Lung (tissue), 12 donors: ENCODE measurements around the gene ERBIN. TPM values are rescaled to one million over a fixed set of nuclear protein-coding genes. Genes with fewer than 3 reads are reported as not detected.
"Not testable (repeated sequence)": the region's sequence is repeated elsewhere in the genome, so short reads cannot be mapped to it uniquely, and the experiment has no call there.

Source experiments
- ATAC-seq: fragments of 200-7000 bp; cut with Tn5 transposase; one replicate; pipeline ENCODE4 v1.9.1; 2020; ENCODE audit warnings: moderate number of reproducible peaks; ENCODE audit not compliant: insufficient read depth, low FRiP score
- DNase-seq, 3 donors: peaks; one replicate each; pipeline ENCODE4 v3.0.0-alpha.2; 2013 to 2017
- H3K27ac ChIP-seq, 2 donors: one replicate each; pipeline ENCODE4 v1.5.1; 2013; ENCODE audit warnings: mild to moderate bottlenecking in 2 of 2, moderate library complexity in 2 of 2, control low read depth in 1 of 2, inconsistent platforms in 1 of 2, low read depth in 1 of 2, low read length in 1 of 2
- H3K27me3 ChIP-seq, 3 donors: one replicate each; pipeline ENCODE4 v1.5.1; 2013; ENCODE audit warnings: low read length in 2 of 3; ENCODE audit not compliant: control insufficient read depth in 3 of 3, insufficient read depth in 3 of 3
- H3K36me3 ChIP-seq, 4 donors: one replicate each; pipeline ENCODE4 v1.5.1; 2013; ENCODE audit warnings: low read length in 4 of 4, mild to moderate bottlenecking in 1 of 4, moderate library complexity in 1 of 4; ENCODE audit not compliant: control insufficient read depth in 4 of 4, insufficient read depth in 4 of 4
- H3K4me1 ChIP-seq, 5 donors: one replicate each; pipeline ENCODE4 v1.5.1; 2013; ENCODE audit warnings: low read length in 5 of 5, mild to moderate bottlenecking in 2 of 5, moderate library complexity in 1 of 5; ENCODE audit not compliant: control insufficient read depth in 5 of 5, insufficient read depth in 5 of 5
- H3K4me3 ChIP-seq: one replicate; pipeline ENCODE4 v1.5.1; 2013; ENCODE audit warnings: mild to moderate bottlenecking, control low read depth, moderate library complexity
- H3K9ac ChIP-seq, 2 donors: one replicate each; pipeline ENCODE4 v1.5.1; 2013; ENCODE audit warnings: low read length in 2 of 2, control low read depth in 1 of 2; ENCODE audit not compliant: insufficient read depth in 1 of 2
- H3K9me3 ChIP-seq, 4 donors: one replicate each; pipeline ENCODE4 v1.5.1; 2013; ENCODE audit warnings: low read length in 3 of 4, mild to moderate bottlenecking in 1 of 4, moderate library complexity in 1 of 4; ENCODE audit not compliant: control insufficient read depth in 4 of 4, insufficient read depth in 3 of 4
- CTCF ChIP-seq: IDR thresholded peaks from 2 replicates; pipeline ENCODE4 v1.5.1; 2012; ENCODE audit warnings: mild to moderate bottlenecking; ENCODE audit errors: control extremely low read depth, extremely low read depth
- WGBS, 2 donors: extraction: QIAGEN DNeasy Blood & Tissue Kit; methylation state at CpG; one replicate each; pipeline ENCODE4 v1.1.7; 2013; 5-methylcytosine and 5-hydroxymethylcytosine counted together
- polyA plus RNA-seq, 2 donors: library from polyadenylated mRNA; stranded (reverse); fragments of 200-250 nt; gene quantifications; one replicate each; pipeline ENCODE4 v1.2.1, GENCODE V29; 2013
- total RNA-seq, 2 donors: library from RNA; depleted of rRNA in 1 of 2; stranded (reverse); fragments of >200 nt in 1 of 2; gene quantifications; one replicate each; pipeline ENCODE4 v1.2.1, GENCODE V29; 2014 to 2021
- donor health status: control.
- donor health status: control.
- donor health status: Bipolar disorder and iron deficiency.
- donor health status: healthy.
- donor health status: DM: yes; HTN: yes; CAD: no.

The ERBIN gene
- total and polyA plus RNA-seq, 4 donors: 13.8 to 235 (median 41.9) TPM

- H3K27ac ChIP-seq: no peak overlapping the region
- H3K9me3 ChIP-seq: no peaks in the 10 kb centered on the region
- H3K4me1 ChIP-seq: peaks cover 0 to 20% (median 4%) of the 10 kb centered on the region in 5 donors
- TF ChIP-seq CTCF: no peak
- H3K4me3 ChIP-seq: no peak overlapping the region
- ATAC-seq (no peak), DNase-seq (no peak)
- H3K36me3 ChIP-seq: no peaks in the 10 kb centered on the region
- 62 to 63% methylated on average over 7 of the region's 7 CpGs for WGBS, 2 donors
- no peaks in the 10 kb centered on the region for H3K27me3 ChIP-seq
- no peak overlapping the region for H3K9ac ChIP-seq
Observed at GRCh38 chr5:65970481-65971367, 44.3 kb downstream of the ERBIN start.

GRCh38 chr5:65971643-65972042 lies 45.3 kb downstream of the ERBIN start:
- ATAC-seq (no peak), DNase-seq (no peak)
- H3K9me3 ChIP-seq: no peaks in the 10 kb centered on the region
- H3K9ac ChIP-seq: no peak overlapping the region
- TF ChIP-seq CTCF: no peak
- H3K4me3 ChIP-seq: no peak overlapping the region
- H3K36me3 ChIP-seq: peaks cover 0 to 2% (median under 1%) of the 10 kb centered on the region in 4 donors
- H3K4me1 ChIP-seq: peaks cover 0 to 23% (median 3%) of the 10 kb centered on the region in 5 donors
- no peak overlapping the region for H3K27ac ChIP-seq
- 92 to 97% methylated on average over 3 of the region's 3 CpGs for WGBS, 2 donors
- no peaks in the 10 kb centered on the region for H3K27me3 ChIP-seq

- peaks cover 0 to 15% (median 3%) of the 10 kb centered on the region in 5 donors for H3K4me1 ChIP-seq
- H3K27me3 ChIP-seq, H3K36me3 ChIP-seq, H3K9me3 ChIP-seq, H3K27ac ChIP-seq, DNase-seq, H3K9ac ChIP-seq, H3K4me3 ChIP-seq, ATAC-seq: not testable (repeated sequence)
- WGBS, 2 donors: 94 to 95% methylated on average over 3 of the region's 3 CpGs
Observed at GRCh38 chr5:65972896-65973295, 46.5 kb downstream of the ERBIN start.

- Histone ChIP-seq H3K4me1 (peaks cover 0 to 7% (median 0%) of the 10 kb centered on the region in 5 donors), H3K27ac (no peak overlapping the region), H3K36me3 (peaks cover 0 to 3% (median under 1%) of the 10 kb centered on the region in 4 donors), H3K27me3 (no peaks in the 10 kb centered on the region), H3K9me3 (peaks cover 0 to 3% (median 0%) of the 10 kb centered on the region in 4 donors), H3K9ac (no peak overlapping the region), H3K4me3 (no peak overlapping the region)
- TF ChIP-seq CTCF: no peak
- WGBS, 2 donors: 88 to 91% methylated on average over 3 of the region's 3 CpGs
- no peak for ATAC-seq
- DNase-seq: no peak
Observed at GRCh38 chr5:65978251-65978650, 51.9 kb downstream of the ERBIN start.
